Effector memory CD4-positive, alpha-beta T cell (primary cell): ENCODE data around the gene HOXD11.

Experiments
- DNase-seq, 3 donors: peaks; one replicate each; pipeline ENCODE4 v3.0.0-alpha.2; 2020
- H3K27ac ChIP-seq: 2 replicates; pipeline ENCODE4 v1.7.0; 2013; ENCODE audit warnings: mild to moderate bottlenecking, low read length, moderate library complexity; ENCODE audit not compliant: insufficient read depth, poor library complexity, severe bottlenecking
- H3K27me3 ChIP-seq: replicated peaks from 2 replicates; pipeline ENCODE4 v1.7.0; 2013; ENCODE audit warnings: mild to moderate bottlenecking, low read length; ENCODE audit not compliant: insufficient read depth, control insufficient read depth, poor library complexity, severe bottlenecking
- H3K36me3 ChIP-seq: 2 replicates; pipeline ENCODE4 v1.7.0; 2013; ENCODE audit warnings: mild to moderate bottlenecking, low read length, moderate library complexity; ENCODE audit not compliant: control insufficient read depth, insufficient read depth
- H3K4me1 ChIP-seq: 2 replicates; pipeline ENCODE4 v1.7.0; 2013; ENCODE audit warnings: low read length, mild to moderate bottlenecking; ENCODE audit not compliant: control insufficient read depth, insufficient read depth, poor library complexity, severe bottlenecking
- H3K4me3 ChIP-seq: 2 replicates; pipeline ENCODE4 v1.7.0; 2013; ENCODE audit warnings: low read length, low read depth, mild to moderate bottlenecking; ENCODE audit not compliant: insufficient read depth, poor library complexity, severe bottlenecking
- H3K9me3 ChIP-seq: 2 replicates; pipeline ENCODE4 v1.7.0; 2013; ENCODE audit warnings: mild to moderate bottlenecking, low read length, moderate library complexity; ENCODE audit not compliant: control insufficient read depth

The HOXD11 gene

GRCh38 chr2:176145085-176145969 lies 38.2 kb downstream of the HOXD11 start:
- Histone ChIP-seq H3K36me3 (no peaks in the 10 kb centered on the region), H3K9me3 (no peaks in the 10 kb centered on the region), H3K27ac (no peak overlapping the region), H3K27me3 (peaks cover 61% of the 10 kb centered on the region), H3K4me3 (no peak overlapping the region), H3K4me1 (no peaks in the 10 kb centered on the region)
- no peak for DNase-seq

GRCh38 chr2:176146101-176146500 lies 39.0 kb downstream of the HOXD11 start:
- Histone ChIP-seq H3K36me3 (no peaks in the 10 kb centered on the region), H3K27me3 (peaks cover 61% of the 10 kb centered on the region), H3K4me1 (no peaks in the 10 kb centered on the region), H3K27ac (no peak overlapping the region), H3K4me3 (no peak overlapping the region), H3K9me3 (no peaks in the 10 kb centered on the region)
- no peak for DNase-seq

GRCh38 chr2:176146645-176147044 lies 39.6 kb downstream of the HOXD11 start:
- H3K4me3 ChIP-seq, result no peak overlapping the region
- H3K36me3 ChIP-seq, result no peaks in the 10 kb centered on the region
- no peaks in the 10 kb centered on the region for H3K9me3 ChIP-seq
- no peak for DNase-seq
- peaks cover 61% of the 10 kb centered on the region for H3K27me3 ChIP-seq
- H3K4me1 ChIP-seq, result no peaks in the 10 kb centered on the region
- no peak overlapping the region for H3K27ac ChIP-seq

GRCh38 chr2:176147210-176147799 lies 40.2 kb downstream of the HOXD11 start:
- Histone ChIP-seq H3K4me1 (no peaks in the 10 kb centered on the region), H3K27me3 (peaks cover 65% of the 10 kb centered on the region), H3K27ac (no peak overlapping the region), H3K4me3 (no peak overlapping the region), H3K36me3 (no peaks in the 10 kb centered on the region), H3K9me3 (no peaks in the 10 kb centered on the region)
- no peak for DNase-seq

- Histone ChIP-seq H3K27me3 (peaks cover 64% of the 10 kb centered on the region), H3K36me3 (no peaks in the 10 kb centered on the region), H3K9me3 (no peaks in the 10 kb centered on the region), H3K4me3 (no peak overlapping the region), H3K27ac (no peak overlapping the region), H3K4me1 (no peaks in the 10 kb centered on the region)
- no peak for DNase-seq
Observed at GRCh38 chr2:176147800-176148496, 40.9 kb downstream of the HOXD11 start.

GRCh38 chr2:176148751-176149421 lies 41.8 kb downstream of the HOXD11 start:
- no peak overlapping the region for H3K4me3 ChIP-seq
- peaks cover 60% of the 10 kb centered on the region for H3K27me3 ChIP-seq
- no peaks in the 10 kb centered on the region for H3K36me3 ChIP-seq
- no peaks in the 10 kb centered on the region for H3K9me3 ChIP-seq
- no peak overlapping the region for H3K27ac ChIP-seq
- no peak for DNase-seq
- H3K4me1 ChIP-seq, result no peaks in the 10 kb centered on the region

GRCh38 chr2:176149481-176149938 lies 42.4 kb downstream of the HOXD11 start:
- Histone ChIP-seq H3K27me3 (peaks cover 60% of the 10 kb centered on the region), H3K9me3 (no peaks in the 10 kb centered on the region), H3K27ac (no peak overlapping the region), H3K36me3 (no peaks in the 10 kb centered on the region), H3K4me3 (no peak overlapping the region), H3K4me1 (no peaks in the 10 kb centered on the region)
- no peak for DNase-seq

- no peaks in the 10 kb centered on the region for H3K9me3 ChIP-seq
- peaks cover 59% of the 10 kb centered on the region for H3K27me3 ChIP-seq
- H3K36me3 ChIP-seq, result no peaks in the 10 kb centered on the region
- no peaks in the 10 kb centered on the region for H3K4me1 ChIP-seq
- no peak overlapping the region for H3K4me3 ChIP-seq
- no peak overlapping the region for H3K27ac ChIP-seq
- DNase-seq, result no peak
Observed at GRCh38 chr2:176149939-176150583, 43.0 kb downstream of the HOXD11 start.

- no peak for DNase-seq
- Histone ChIP-seq H3K27me3 (peaks cover 58% of the 10 kb centered on the region), H3K4me3 (no peak overlapping the region), H3K36me3 (no peaks in the 10 kb centered on the region), H3K27ac (no peak overlapping the region), H3K9me3 (no peaks in the 10 kb centered on the region), H3K4me1 (no peaks in the 10 kb centered on the region)
Observed at GRCh38 chr2:176150584-176151441, 43.7 kb downstream of the HOXD11 start.
